Lower leg skin (tissue), 4 donors: ENCODE measurements around the gene MAEA. TPM values are rescaled to one million over a fixed set of nuclear protein-coding genes. Genes with fewer than 3 reads are reported as not detected.

Experiments
- DNase-seq, 2 donors: peaks; one replicate each; pipeline ENCODE4 v3.0.0-alpha.2; 2019; ENCODE audit warnings: low spot score in 2 of 2
- H3K4me3 ChIP-seq: fragments of 200-600 bp; sonication (generic); 2 replicates; pipeline ENCODE4 v1.5.1; 2017; ENCODE audit warnings: mild to moderate bottlenecking, low read depth; ENCODE audit not compliant: poor library complexity, severe bottlenecking
- POLR2A ChIP-seq, 2 donors: fragments of 450-650 bp; IDR thresholded peaks; one replicate each; pipeline ENCODE4 v1.6.1; 2016 to 2017; ENCODE audit warnings: antibody characterized with exemption in 2 of 2, mild to moderate bottlenecking in 1 of 2, moderate library complexity in 1 of 2
- WGBS, 2 donors: methylation state at CpG; one replicate each; pipeline ENCODE4 v1.1.5; 2018; 5-methylcytosine and 5-hydroxymethylcytosine counted together
- intact Hi-C: fragments of 100-400 bp; cut with DNase I; formaldehyde crosslinking; loops from one replicate; pipeline ENCODE4 v1.15.0; 2023; ENCODE audit warnings: low total_unique reads
- total RNA-seq, 4 donors: library from RNA; depleted of rRNA; stranded (reverse); fragments of >200 nt; gene quantifications; one replicate each; pipeline ENCODE4 v1.1.0, GENCODE V29; 2016
- TF ChIP-seq, protein P1 (sequence below), 3 donors: fragments of 450-650 bp; IDR thresholded peaks; one replicate each; pipeline ENCODE4 v1.5.1; 2016; ENCODE audit warnings: antibody characterized with exemption in 3 of 3, mild to moderate bottlenecking in 3 of 3, moderate library complexity in 2 of 3

Gene MAEA
- total RNA-seq, 4 donors from 2014 or later, result 79.6 to 124 (median 89.4) TPM

DNA sequence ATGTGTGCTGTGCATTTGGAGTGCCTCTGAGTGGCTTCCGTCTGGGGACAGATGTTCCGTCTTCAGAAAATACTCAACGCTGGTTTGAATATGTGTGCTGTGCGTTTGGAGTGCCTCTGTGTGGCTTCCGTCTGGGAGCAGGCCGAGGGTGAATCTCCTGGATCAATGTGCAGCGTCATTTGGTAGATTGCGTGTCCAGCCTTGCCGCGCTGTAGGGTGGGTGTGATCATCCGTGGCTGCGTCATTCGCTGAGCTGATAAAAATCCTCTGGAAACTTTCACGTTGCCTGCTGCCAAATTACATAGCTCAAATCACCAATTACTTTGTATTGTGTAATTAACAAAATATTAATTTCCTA lies 69.4 kb downstream of the MAEA start:
- H3K4me3 ChIP-seq, result no peak overlapping the region
- intact Hi-C loops, result loop anchor here (10.0 kb wide), 1 partner anchor 246 kb away; no protein-coding TSS in a partner anchor
- WGBS, 2 donors, result 83% methylated on average over 14 of the region's 14 CpGs
- no peak for DNase-seq
- TF ChIP-seq, protein P1, sequence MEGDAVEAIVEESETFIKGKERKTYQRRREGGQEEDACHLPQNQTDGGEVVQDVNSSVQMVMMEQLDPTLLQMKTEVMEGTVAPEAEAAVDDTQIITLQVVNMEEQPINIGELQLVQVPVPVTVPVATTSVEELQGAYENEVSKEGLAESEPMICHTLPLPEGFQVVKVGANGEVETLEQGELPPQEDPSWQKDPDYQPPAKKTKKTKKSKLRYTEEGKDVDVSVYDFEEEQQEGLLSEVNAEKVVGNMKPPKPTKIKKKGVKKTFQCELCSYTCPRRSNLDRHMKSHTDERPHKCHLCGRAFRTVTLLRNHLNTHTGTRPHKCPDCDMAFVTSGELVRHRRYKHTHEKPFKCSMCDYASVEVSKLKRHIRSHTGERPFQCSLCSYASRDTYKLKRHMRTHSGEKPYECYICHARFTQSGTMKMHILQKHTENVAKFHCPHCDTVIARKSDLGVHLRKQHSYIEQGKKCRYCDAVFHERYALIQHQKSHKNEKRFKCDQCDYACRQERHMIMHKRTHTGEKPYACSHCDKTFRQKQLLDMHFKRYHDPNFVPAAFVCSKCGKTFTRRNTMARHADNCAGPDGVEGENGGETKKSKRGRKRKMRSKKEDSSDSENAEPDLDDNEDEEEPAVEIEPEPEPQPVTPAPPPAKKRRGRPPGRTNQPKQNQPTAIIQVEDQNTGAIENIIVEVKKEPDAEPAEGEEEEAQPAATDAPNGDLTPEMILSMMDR (IDR thresholded peaks at IDR 0.05), result no peak
- TF ChIP-seq POLR2A (IDR thresholded peaks at IDR 0.05), result no peak

DNA sequence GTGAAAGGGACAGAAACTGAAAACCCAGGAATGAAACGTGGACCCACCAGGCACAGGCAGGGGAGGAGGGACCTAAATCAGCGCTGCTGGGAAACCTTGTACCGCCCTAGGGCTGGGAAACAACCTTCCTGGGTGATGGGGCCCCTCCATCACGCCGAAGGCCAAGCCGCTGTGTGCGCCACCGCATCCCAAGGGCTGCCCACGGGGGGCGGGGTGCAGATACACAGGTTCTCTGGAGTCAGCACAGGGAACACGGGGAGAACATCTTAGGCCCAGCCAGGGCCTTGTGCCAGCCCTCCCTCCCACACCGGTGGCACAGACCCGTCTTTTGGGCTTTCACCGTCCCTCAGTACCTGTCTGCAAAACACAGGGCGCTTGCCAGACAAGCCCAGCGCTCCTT lies 70.3 kb downstream of the MAEA start:
- 85 to 91% methylated on average over 13 to 16 of the region's 16 CpGs for WGBS, 2 donors
- no peak for DNase-seq
- no peak overlapping the region for H3K4me3 ChIP-seq
- TF ChIP-seq, protein P1 (IDR thresholded peaks at IDR 0.05), result no peak
- TF ChIP-seq POLR2A (IDR thresholded peaks at IDR 0.05), result no peak
- intact Hi-C loops, result loop anchor here (10.0 kb wide), 1 partner anchor 245 kb away; no protein-coding TSS in a partner anchor

DNA sequence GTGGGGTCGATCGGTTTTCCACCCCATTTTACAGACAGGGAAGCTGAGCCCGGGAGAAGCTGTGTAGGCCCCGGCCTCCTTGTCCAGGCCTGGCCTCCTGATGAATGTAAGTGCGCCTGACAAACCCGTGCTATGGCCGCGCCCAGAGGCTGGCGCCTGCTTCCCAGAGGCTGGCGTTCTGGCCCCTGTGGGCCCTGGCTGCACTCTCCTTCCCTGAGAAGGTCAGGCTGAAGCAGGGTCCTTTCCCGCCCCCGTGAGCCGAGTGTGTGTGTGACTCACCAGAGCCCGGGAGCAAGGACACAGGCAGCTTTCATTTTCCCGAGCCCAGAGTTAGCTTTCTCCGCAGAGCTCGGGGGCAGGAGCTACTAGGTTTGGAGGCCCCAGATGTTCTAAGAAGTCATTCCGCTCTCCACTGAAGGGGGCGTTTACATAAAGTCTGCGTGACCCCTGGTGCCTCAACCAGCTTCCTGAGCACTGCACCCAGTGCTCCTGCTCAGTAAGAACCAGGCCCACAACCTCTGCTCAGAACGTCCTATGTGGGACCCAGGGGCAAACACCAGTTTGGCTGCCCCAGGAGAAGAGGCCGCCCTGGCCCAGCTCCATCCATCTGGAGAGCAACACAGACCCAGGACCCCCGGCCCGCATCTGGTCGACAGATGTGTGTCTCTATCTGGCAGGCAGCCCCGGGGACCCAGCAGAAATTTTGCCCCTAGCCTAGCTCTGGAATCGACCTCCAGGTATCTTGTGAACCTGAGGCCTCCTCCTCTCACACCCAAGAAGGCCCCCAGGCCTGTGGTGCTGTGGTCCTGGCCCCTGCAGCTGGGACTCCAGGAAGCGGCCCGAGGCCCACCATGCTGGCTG lies 71.0 kb downstream of the MAEA start:
- H3K4me3 ChIP-seq, result no peak overlapping the region
- no peak for DNase-seq

DNA sequence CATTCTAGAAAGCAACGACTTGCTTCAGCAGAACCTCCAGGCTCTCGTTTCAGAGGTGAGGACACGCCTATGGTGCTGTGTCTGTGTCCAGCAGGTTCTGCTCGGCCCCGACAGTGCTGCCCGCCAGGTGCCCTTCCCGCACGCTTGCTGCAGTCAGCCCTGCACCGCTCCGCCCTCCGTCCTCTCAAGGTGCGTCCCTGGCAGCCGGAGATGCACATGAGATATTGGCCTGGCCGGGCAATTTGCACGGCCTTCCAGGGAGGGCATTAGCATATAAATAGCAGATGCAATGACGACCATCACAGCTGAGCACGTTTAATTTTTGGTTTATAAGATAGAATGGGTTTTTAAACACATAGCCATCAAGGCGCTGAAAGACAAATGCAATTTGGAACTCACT lies 71.7 kb downstream of the MAEA start:
- WGBS, 2 donors, result 87 to 89% methylated on average over 18 of the region's 18 CpGs
- H3K4me3 ChIP-seq, result no peak overlapping the region
- TF ChIP-seq, protein P1 (IDR thresholded peaks at IDR 0.05), result no peak
- TF ChIP-seq POLR2A (IDR thresholded peaks at IDR 0.05), result no peak
- no peak for DNase-seq
- intact Hi-C loops, result no loop called here

More for the DNA sequence above, 71.0 kb downstream of the MAEA start:
- intact Hi-C loops, result no loop called here
- TF ChIP-seq POLR2A (IDR thresholded peaks at IDR 0.05), result no peak
- TF ChIP-seq, protein P1 (IDR thresholded peaks at IDR 0.05), result no peak
- 80 to 85% methylated on average over 21 to 29 of the region's 29 CpGs for WGBS, 2 donors

DNA sequence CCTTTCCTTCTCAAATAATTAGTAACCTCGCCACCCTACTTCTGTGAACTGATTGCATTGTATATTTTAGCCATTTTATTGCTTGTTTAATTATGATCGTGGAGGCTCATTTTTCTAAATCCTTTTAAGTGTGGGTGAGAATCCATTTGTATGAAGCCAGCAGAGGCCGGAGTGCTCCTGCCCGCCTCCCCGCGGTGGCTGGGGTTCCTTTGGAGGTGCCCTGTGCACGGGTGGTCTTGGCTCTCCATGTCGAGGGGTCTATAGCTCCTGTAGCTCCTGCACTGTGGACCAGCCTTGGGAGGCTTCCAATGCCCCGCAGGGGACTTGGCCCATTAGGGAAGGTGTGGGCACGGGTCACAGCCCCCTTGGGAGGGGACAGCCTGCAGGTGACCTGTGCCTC lies 72.4 kb downstream of the MAEA start:
- intact Hi-C loops, result no loop called here
- no peak overlapping the region for H3K4me3 ChIP-seq
- TF ChIP-seq, protein P1 (IDR thresholded peaks at IDR 0.05), result no peak
- TF ChIP-seq POLR2A (IDR thresholded peaks at IDR 0.05), result no peak
- 88 to 91% methylated on average over 10 of the region's 10 CpGs for WGBS, 2 donors
- DNase-seq, result no peak
